H1 (cell line): ENCODE measurements around the gene PLA2G4A.

Experiments
- CEBPB ChIP-seq: IDR thresholded peaks from 2 replicates; pipeline ENCODE4 v1.6.1; 2012; ENCODE audit warnings: low read depth, low read length
- CHD2 ChIP-seq: IDR thresholded peaks from 2 replicates; pipeline ENCODE4 v1.6.1; 2012; ENCODE audit warnings: low read length, improper control_type of control experiment
- CTBP2 ChIP-seq: IDR thresholded peaks from 2 replicates; pipeline ENCODE4 v1.7.0; 2011; ENCODE audit warnings: borderline replicate concordance, mild to moderate bottlenecking, moderate library complexity, mixed read lengths, low read length; ENCODE audit not compliant: insufficient read depth, insufficient read length
- CTCF ChIP-seq, 3 experiments: IDR thresholded peaks; 1 replicate in 2 of 3; 2 replicates in 1 of 3; pipeline versions ENCODE4 v1.5.1 to v1.6.1; 2011; ENCODE audit warnings: low read length in 3 of 3, mild to moderate bottlenecking in 3 of 3, inconsistent platforms in 2 of 3, low read depth in 1 of 3, moderate library complexity in 1 of 3; ENCODE audit not compliant: insufficient read depth in 1 of 3; ENCODE audit errors: control extremely low read depth in 1 of 3
- EZH2 ChIP-seq: fragments of 200-600 bp; sonication (generic); IDR thresholded peaks from 2 replicates; pipeline ENCODE4 v1.7.1; 2012; ENCODE audit warnings: low read depth, mild to moderate bottlenecking, moderate library complexity, low read length, inconsistent platforms; ENCODE audit not compliant: severe bottlenecking
- GTF2F1 ChIP-seq: IDR thresholded peaks from 2 replicates; pipeline ENCODE4 v1.6.1; 2012; ENCODE audit warnings: low read depth, low read length, improper control_type of control experiment, borderline replicate concordance
- JUND ChIP-seq: IDR thresholded peaks from 2 replicates; pipeline ENCODE4 v1.6.1; 2011; ENCODE audit warnings: mild to moderate bottlenecking, improper control_type of control experiment, low read length
- MAFK ChIP-seq: IDR thresholded peaks from 2 replicates; pipeline ENCODE4 v1.6.1; 2012; ENCODE audit warnings: low read depth, mild to moderate bottlenecking, improper control_type of control experiment, low read length
- POLR2A ChIP-seq, 2 experiments: IDR thresholded peaks; 1 replicate in 1 of 2; 2 replicates in 1 of 2; pipeline ENCODE4 v1.6.1; 2011; ENCODE audit warnings: low read depth in 2 of 2, low read length in 2 of 2, mild to moderate bottlenecking in 2 of 2; ENCODE audit errors: control extremely low read depth in 1 of 2
- RAD21 ChIP-seq, 2 experiments: IDR thresholded peaks in 1 of 2; conservative IDR thresholded peaks in 1 of 2; 2 replicates each; pipeline ENCODE4 v1.6.1; 2011; ENCODE audit warnings: low read depth in 2 of 2, low read length in 2 of 2, improper control_type of control experiment in 1 of 2, inconsistent platforms in 1 of 2, mild to moderate bottlenecking in 1 of 2, moderate library complexity in 1 of 2
- USF2 ChIP-seq: IDR thresholded peaks from 2 replicates; pipeline ENCODE4 v1.6.1; 2011; ENCODE audit warnings: low read length, improper control_type of control experiment

DNA sequence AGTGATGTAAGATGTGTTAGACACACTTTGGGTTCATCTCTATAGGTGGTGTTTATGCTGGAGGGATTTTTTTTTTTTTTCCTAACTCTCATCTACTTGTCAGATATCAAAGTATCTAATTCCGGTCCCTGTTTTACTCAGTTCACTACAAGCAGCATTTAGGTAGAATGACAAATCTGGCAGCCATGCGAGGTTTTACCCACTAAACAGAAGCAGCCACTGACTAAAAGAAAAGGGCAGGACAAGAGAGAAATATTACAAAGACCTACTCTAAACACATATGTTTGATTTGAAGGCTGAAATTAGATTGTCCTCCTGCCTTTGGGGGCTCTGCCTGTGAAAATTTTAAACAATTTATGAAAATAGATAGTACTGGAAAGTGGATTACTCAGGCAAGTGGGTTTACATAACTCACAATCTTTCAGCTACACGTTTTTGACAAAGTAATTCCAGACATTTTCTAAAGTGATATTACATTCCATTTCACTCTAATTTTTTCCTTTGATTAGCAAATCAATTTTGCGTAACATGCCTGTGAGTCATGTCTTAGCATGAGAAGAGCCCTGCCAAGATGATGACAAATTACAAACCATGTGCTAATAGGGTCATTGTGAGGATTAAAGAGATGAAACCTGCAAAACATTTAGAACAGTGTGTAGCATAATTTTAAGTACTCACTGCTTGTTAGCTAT, 172.6 kb downstream of the PLA2G4A start:
- no peak for TF ChIP-seq CTCF (IDR thresholded peaks at IDR 0.05; ENCODE audit: control extremely low read depth in 1 of 3, insufficient read depth in 1 of 3, low read depth in 1 of 3, low read length in 3 of 3)
- TF ChIP-seq CHD2 = no peak
- TF ChIP-seq CEBPB = no peak
- no peak for TF ChIP-seq RAD21 (IDR thresholded peaks at IDR 0.05 in 1 of 2, conservative IDR thresholded peaks at IDR 0.05 in 1 of 2; ENCODE audit: low read depth in 2 of 2, low read length in 2 of 2)
- TF ChIP-seq USF2 = no peak
- TF ChIP-seq EZH2 = no peak
- TF ChIP-seq GTF2F1 = no peak
- no peak for TF ChIP-seq POLR2A (IDR thresholded peaks at IDR 0.05; ENCODE audit: control extremely low read depth in 1 of 2, low read depth in 2 of 2, low read length in 2 of 2)
- TF ChIP-seq MAFK = no peak
- no peak for TF ChIP-seq CTBP2
- no peak for TF ChIP-seq JUND
